Posterior vena cava (tissue), 2 donors: ENCODE results near the gene KCNMB1. TPM values are rescaled to one million over a fixed set of nuclear protein-coding genes. Genes with fewer than 3 reads are reported as not detected.
"Not testable (repeated sequence)": the region's sequence is repeated elsewhere in the genome, so short reads cannot be mapped to it uniquely, and the experiment has no call there.

Source experiments
- DNase-seq: peaks from one replicate; pipeline ENCODE4 v3.0.0-alpha.2; 2020; ENCODE audit warnings: low spot score
- intact Hi-C, 2 donors: fragments of 100-400 bp; cut with DNase I; formaldehyde crosslinking; loops; one replicate each; pipeline versions ENCODE4 v1.14.1 to v1.14.2; 2022 to 2023
- total RNA-seq, 2 donors: library from RNA; stranded (reverse); fragmentation: NEBNext Ultra II Directional; extraction: Animal tissue kit (Norgen Biotek cat#: 25700); gene quantifications; one replicate each; pipeline ENCODE4 v1.2.1, GENCODE V29; 2021
- donor health status: DM: yes; HTN: yes; CAD: no.
- donor health status: DM: yes; HTN: yes; CAD: no.

Gene KCNMB1
- total RNA-seq, 2 donors from 2014 or later, result 48.6 to 61.6 TPM

DNA sequence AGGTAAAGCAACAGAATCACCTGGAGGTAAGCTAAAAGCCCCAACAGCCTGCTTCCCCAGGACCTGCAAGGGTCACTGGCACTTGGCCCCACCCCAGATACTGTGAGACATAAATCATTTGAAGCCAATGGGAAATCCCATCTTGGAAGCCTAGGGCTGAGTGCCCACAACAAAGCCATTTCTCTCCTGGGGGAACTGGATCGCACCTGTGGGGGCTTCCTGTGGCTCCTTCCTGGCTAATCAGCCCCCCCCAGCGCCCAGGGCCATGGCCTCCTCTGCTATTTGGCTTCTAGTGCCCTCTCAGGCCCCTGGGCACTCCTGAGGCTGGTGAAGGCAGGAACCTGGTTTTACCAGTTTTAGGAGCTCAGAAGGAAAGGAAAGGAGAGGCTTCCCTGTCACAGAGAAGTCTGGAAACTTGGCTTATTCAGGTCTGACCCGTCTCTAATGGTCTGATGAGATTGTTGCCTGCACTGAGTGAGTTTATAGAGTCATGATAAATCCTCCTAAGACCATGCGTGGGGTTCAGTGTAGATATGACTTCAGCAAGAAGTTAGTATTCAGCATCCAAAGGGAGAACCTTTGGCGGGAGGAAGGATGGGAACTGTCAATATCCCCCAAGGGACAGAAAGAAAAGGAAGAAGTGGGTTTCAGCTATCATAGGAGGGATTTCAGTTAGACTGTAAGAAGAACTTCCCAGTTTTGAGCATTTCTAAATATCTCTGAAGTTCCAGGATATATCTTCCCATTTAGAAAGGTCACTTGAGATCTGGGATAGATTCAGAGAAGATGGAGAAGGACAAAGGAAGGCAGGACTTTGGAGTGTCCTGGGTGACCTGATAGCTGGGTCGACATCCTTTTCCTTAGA lies 1.2 kb downstream of the KCNMB1 start:
- intact Hi-C loops, result no loop called here
- DNase-seq, result no peak

DNA sequence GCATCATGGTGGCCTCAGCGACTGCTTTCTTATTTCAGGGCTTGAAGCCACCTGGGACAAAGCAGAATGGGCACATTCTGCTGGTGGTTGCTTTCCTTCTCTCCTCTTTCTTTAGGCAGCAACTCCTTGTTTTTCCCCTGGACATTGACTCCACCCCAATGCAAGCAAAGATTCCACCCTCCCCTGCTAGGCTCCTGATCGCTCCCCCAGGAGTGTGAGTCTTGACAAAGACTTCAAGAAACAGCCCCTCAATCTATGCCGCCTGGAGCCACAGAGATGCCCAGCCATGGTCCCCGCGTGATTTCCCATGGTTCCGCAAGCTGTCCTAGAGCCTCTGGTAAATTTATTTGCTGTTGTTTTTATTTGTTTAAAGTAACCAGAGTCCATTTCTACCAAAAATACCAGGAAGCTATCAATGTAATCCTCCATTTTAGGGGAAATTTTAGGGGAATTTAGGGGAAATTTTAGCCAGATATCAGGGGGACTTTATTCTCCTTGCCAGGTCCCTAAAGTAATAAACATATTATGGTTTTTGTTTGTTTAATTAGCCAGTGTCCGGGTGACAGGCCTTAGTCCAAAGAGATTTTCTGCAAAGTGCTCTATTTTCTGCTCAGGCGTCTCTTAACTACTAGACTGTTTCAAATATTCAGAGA lies 2.3 kb downstream of the KCNMB1 start:
- DNase-seq, result no peak
- intact Hi-C loops, result no loop called here

DNA sequence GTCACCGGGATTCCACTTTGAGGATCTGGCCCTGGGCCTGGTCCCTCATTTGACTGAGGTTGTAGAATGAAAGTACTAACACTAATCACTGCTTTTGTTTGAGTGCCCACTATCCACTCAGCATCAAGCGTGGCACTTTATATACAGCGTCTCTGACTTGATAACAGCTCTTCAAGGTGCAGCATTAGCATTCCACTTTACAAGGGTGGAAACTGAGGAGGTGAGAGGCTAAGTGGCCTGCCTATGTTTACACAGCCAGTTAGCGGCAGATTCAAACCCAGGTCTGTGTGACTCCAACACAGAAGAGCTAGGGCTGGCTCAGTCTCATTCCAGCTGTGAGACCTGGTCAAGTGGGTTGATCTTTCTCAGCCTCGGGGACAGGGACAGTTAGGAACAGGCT lies 5.9 kb downstream of the KCNMB1 start:
- intact Hi-C loops, result no loop called here
- DNase-seq, result no peak

DNA sequence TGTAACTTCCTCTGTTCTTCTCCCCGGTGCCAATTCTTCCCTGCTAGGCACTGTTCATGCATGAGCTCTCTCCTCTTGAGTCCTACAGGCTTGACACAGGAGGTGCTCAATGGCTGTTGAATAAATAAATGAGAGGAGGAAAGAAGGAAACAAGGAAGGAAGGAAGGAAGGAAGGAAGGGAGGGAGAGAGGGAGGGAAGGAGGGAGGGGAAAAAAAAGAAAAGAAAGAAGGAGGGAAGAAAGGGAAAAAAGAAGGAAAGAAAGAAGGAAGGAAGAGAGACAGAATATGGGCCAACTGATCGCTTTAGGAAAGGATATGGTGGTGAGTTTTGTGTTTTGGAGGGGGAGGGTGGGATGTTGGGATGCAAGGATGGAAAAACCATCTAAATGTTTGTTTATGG lies 6.4 kb downstream of the KCNMB1 start:
- intact Hi-C loops, result no loop called here
- DNase-seq, result no peak

DNA sequence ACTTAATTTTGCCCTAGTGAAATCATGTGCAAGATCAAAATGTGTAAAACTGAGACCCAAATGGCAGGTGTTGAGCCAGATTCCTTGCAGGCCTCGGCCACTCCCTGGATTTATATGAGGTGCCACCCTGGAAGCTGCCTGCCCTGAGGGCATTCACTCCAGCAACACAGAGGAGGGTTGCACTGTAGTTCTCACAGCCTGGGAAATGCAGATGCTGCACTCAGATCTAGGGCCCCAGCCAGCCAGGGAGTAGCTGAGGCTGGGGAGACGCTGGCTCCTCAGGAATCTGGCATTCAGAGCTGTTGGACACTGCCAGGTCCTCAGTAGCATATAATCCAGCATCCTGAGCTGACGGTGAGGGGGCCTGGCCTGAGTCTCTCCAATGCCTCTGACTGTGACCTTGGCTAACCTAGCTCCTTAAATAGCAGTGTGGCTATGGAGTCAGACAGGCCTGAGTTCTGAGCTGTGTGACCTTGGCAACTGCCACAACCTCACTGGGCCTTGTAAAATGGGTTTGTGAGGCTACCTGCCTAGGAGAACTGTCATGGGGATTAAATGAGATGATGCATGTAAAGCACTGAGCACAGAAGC lies 8.7 kb downstream of the KCNMB1 start:
- no peak for DNase-seq
- intact Hi-C loops, result no loop called here

DNA sequence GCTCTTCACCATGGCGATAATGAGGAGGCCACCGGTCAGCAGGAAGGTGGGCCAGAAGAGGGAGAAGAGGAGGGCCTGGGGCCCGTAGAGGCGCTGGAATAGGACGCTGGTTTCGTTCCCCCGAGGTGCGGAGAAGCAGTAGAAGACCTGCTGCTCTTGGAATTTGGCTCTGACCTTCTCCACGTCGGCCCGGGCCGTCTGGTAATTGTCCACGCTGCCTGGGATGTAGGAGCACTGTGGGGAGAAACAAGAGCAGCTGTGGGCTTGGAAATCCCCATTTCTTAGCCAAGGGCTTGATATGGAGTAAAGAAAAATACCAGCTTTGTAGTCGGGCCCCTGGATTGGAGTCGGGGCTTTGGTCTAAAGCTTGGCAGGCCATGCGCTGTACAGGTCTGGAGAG lies 10.4 kb downstream of the KCNMB1 start:
- intact Hi-C loops, result no loop called here
- no peak for DNase-seq

DNA sequence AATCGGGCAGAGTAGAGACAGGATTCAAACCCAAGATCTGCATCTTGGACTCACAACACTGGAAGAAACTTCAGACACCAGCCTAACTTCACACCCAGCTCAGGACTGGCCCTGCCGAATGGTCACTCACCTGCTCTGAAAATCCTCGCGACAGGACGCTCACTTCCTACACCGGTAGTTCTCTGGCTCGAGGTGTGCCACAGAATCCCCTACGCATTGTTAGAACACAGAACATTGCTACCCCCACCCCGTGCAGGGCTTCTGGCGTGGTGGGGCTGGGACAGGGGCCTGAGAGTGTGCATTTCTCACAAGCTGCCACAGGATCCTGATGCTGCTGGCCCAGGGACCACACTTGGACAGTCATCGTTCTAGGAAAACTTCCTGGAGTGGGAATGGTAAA lies 12.1 kb downstream of the KCNMB1 start:
- intact Hi-C loops, result no loop called here
- no peak for DNase-seq

DNA sequence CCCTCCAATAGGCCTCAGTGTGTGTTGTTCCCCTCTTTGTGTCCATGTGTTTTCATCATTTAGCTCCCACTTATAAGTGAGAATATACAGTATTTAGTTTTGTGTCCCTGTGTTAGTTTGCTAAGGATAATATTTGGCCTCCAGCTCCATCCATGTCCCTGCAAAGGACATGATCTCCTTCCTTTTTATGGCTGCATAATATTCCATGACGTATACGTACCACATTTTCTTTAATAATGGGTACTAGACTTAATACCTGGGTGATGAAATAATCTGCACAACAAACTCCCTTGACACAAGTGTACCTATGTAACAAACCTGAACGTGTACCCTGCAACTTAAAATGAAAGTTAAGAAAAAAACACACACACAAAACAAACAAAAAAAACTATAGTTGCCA lies 12.6 kb downstream of the KCNMB1 start:
- intact Hi-C loops, DNase-seq: not testable (repeated sequence)

DNA sequence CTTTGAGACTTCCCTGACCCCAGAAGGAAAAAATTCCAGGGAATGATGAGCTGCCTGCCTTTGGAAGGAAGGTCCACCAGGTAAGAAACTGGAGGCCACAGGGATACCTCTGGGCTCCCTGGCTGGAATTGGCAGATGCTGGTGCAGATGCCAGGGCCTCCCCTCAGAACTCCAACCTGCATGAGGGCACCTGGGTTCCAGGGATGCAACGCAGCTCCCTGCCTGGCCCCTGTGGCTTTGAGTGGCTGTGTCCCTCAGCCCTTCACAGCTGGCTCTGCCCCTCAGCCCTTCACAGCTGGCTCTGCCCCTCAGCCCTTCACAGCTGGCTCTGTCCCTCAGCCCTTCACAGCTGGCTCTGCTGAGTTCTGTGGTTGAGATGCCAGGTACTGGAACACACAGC lies 13.9 kb downstream of the KCNMB1 start:
- intact Hi-C loops, result no loop called here
- DNase-seq, result no peak

DNA sequence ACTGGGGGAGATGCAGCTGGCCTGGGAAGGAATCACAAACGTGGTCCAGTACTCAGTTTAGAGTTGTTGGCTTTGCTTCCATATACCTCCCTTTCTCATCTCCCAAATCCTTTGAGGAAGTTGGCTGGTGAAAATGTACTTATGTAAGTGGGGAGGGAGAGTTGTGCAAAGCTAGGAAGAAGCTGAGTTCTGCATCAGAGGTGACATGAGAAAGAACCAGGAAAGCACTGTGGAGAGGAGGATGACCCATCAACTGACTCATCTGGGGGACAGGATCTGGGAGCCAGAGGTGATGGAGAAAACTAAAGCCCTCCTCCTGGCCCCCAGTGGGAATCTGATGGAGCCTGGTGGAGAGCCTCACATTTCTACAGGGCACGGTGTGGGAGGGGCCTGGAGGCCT lies 16.2 kb downstream of the KCNMB1 start:
- intact Hi-C loops, result no loop called here
- DNase-seq, result no peak

DNA sequence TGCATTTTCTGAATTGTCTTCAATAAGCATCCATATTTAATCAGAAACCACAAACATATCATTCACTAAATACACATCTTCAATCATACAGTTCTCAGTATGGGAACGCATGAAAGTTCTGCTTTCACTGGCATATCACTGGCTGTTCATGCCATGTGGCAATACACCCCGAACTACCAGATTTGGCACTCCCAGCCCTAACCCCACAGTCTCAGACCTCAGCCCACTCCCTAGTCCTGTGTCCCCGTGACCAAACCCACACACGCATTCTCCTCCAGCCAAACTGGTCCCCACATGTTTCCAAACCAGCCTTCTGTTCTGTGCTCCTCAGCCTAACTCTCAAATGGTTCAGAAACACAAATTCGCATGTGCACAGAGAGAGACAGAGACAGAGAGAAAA lies 20.6 kb downstream of the KCNMB1 start:
- DNase-seq, result no peak
- intact Hi-C loops, result no loop called here

DNA sequence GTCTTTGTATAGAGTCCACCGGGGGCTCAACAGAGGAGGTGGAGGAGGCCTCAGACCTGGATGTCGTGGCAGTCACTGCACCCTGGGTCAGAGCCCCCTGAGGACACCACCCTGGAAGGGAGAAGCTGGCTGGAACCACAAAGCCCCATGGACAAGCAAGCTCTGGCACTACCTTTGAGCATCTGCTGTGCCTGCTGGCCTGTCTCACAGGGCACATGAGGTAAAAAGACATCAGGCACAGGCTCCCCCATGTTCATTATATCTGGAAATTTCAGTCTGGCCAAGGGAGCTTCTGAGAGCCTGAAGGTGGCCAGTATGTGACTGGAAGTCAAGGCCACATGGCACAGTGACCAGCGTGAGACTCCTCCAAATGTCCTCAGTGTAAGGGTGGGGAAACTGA lies 22.9 kb downstream of the KCNMB1 start:
- intact Hi-C loops, result no loop called here
- peak; percentile 20 for DNase-seq

DNA sequence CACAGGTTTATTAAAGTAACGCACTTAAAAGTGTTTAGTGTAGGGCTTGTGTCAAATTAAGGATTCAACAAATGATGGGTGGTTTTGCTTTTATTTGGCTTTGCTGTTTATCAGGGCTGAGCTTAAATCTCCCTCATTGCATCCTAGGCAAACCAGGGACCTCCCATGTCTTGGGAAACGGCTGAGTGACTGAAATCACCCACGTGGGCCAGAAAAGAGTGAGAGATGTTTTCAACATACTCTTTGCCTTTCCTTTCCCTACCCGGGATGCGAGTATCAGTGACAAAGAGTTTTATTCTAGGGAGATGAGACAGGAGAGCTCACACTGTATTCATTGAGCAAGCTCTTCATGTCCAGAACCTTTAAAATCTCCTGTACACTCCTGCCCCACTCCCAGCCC lies 23.3 kb downstream of the KCNMB1 start:
- intact Hi-C loops, result no loop called here

DNA sequence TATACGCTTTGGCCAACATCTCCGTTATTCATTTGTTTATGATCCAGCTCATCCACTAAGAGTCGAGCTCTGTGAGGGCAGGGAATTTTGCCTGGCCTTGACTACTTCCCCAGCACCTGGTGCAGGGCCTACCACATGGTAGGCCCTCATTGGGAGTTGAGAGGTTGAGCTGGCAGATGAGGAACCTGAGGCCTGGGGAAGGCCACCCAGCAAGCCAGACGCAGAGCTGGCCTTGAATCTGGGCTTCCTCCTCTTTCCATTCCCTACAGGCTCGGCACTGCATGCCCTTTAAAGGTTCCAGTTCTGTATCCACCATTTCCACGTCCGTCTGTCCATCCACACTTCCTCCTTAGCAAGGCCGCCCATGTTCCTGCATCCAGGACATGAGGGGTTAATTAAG lies 24.2 kb downstream of the KCNMB1 start:
- intact Hi-C loops, result no loop called here
- DNase-seq, result no peak

More for the DNA sequence above, 23.3 kb downstream of the KCNMB1 start:
- DNase-seq, result no peak

DNA sequence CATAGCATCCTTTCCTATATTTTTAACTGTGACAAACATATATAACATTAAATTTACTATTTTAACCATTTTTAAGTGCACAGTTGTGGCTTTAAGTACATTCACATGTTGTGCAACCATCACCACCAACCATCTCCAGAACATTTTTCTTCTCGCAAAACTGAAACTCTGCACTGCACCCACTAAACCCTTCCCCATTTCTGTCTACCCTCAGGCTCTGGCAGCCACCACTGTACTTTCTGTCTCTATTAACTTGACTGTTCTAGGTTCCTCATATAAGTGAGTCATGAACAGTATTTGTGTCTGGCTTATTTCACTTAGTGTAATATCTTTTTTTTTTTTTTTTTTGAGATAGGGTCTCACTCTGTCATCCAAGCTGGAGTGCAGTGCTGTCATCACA lies 25.5 kb downstream of the KCNMB1 start:
- intact Hi-C loops, result no loop called here
- DNase-seq, result no peak

DNA sequence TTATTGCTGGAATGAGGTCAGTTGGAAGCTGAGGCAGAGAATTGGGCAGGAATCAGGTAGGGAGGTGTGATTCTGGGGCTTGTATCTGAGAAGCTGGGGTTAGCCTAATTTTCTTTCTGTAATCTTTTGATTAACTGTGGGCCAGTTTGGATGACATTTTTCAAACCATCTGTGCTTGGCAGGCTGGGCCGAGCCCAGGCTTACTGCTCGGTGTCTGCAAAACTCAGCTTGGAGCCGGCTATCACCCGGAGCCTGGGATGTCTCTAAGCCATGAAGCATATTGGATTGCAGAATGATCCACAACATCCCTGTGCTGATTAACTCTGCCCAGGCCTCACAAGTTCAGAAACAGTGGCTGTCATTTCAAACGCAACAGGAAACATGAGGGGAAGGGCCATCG lies 26.5 kb downstream of the KCNMB1 start:
- intact Hi-C loops, result loop anchor here in 1 of 2 donors (1.0 kb wide), 1 partner anchor 17 kb away; no protein-coding TSS in a partner anchor

DNA sequence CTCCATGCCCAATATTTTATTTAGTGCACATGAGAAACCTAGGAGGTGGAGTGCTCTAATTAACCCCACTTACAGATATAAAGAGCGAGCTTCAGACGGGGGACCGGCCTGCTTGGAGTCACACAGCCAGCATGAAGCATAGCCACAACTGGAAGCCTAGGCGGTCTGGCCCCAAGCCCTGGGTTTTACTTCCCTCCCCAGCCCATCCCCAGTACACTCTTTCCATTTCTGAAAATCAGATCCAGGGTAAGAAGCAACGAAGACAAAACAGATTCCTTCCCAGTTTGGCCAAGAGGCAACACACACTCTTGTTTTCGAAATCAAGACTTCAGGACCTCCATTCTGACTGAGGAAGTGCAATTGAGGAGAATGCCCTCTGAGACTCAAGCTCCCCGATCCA lies 27.1 kb downstream of the KCNMB1 start:
- intact Hi-C loops, result loop anchor here in 1 of 2 donors (1.0 kb wide), 1 partner anchor 17 kb away; no protein-coding TSS in a partner anchor
- no peak for DNase-seq

More for the DNA sequence above, 26.5 kb downstream of the KCNMB1 start:
- DNase-seq, result no peak

DNA sequence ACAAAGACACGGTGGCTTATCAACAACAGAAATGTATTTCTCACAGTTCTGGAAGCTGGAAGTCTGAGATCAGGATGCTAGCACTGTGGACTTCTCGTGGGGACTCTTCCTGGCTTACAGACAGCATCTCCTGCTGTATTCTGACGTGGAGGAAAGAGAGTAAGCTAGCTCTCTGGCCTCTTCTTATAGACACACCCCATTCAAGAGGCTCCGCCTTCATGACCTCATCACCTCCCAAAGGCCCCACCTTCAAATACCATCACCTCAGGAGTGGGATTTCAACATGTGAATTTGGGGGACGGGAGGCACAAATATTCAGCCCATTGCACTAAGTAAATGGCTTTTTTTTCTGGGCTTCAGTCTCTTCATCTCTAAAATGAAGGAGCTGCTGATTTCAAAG lies 27.6 kb downstream of the KCNMB1 start:
- DNase-seq, result no peak

DNA sequence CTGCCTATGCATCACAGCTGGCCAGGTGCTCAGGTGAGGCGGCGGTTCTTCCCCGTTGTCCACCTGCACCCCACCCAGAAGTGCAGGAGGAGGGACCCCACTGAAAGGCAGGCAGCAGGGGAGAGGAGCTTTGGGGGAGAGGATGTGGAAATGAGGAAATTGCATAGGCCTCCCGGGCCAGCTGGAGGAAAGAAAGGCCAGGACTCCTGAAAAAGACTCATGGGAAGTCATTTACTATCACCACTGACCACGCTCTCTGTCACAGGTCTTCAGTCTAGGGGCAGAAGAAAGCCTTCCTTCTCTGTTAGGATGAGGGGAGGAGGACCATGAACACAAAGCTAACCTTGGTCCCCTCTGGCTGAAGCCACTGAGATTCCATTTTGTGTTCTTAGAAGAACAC lies 28.1 kb downstream of the KCNMB1 start:
- no peak for DNase-seq
- intact Hi-C loops, result no loop called here

More for the DNA sequence above, 27.6 kb downstream of the KCNMB1 start:
- intact Hi-C loops, result loop anchor here in 1 of 2 donors (1.0 kb wide), 1 partner anchor 16 kb away; no protein-coding TSS in a partner anchor

DNA sequence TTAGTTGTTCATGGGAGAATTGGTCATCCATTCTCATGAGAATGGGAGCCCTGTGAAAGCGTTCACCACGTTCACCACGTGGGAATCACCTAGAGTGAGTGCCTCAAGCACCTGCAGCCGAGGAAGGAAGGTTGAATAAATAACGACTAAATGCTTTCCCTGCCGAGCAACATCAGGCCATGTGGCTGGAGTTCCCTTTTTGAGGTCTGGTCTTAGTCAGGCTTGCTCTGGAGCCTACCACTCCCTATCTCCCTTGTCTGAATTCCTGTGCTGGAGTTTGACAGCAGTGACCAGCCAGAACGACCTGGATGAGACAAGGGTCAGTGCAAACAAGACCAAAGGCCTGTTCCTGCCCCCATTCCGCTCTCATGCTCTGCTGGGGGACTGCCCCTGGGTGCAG lies 28.5 kb downstream of the KCNMB1 start:
- intact Hi-C loops, result no loop called here
- DNase-seq, result no peak
